Activated CD8-positive, alpha-beta memory T cell treated with anti-CD3 and anti-CD28 coated beads for 36 hours (primary cell): ENCODE data around the gene WDR62. TPM values are rescaled to one million over a fixed set of nuclear protein-coding genes. Genes with fewer than 3 reads are reported as not detected.

Source experiments
- CTCF ChIA-PET: fragments of 350-600 bp; sonication (Branson Sonifier 250); formaldehyde crosslinking; loops from one replicate; lab custom pipeline; 2021; ENCODE audit warnings: antibody characterized with exemption; lab: Charles Lee
- POLR2A ChIA-PET: fragments of 350-600 bp; sonication (Branson Sonifier 250); formaldehyde crosslinking; loops from one replicate; lab custom pipeline; 2021; ENCODE audit warnings: antibody characterized with exemption; lab: Charles Lee
- total RNA-seq, 2 experiments: library from RNA; stranded (reverse); gene quantifications; one replicate each; pipeline ENCODE4 v1.2.3, GENCODE V29; 2021

The WDR62 gene
- 10 to 100 TPM; 18.6 to 19.2 TPM for total RNA-seq

- POLR2A ChIA-PET = interaction anchor here (0.6 to 1.5 kb wide), 3 partner anchors 60 to 1591 kb away, joined by 3 to 4 read pairs (median 3); partner anchors contain the start of genes POLR2I and TBCB
- CTCF ChIA-PET = interaction anchor here (1.6 kb wide), 2 partner anchors 16 to 41 kb away, joined by 4 to 5 read pairs; partner anchors contain the start of gene ALKBH6
Observed at GRCh38 chr19:36054733-36055686, at the start of gene WDR62. WDR62 (plus strand) TSS chr19:36054897; CDS start chr19:36054972, 75 bp downstream.

GRCh38 chr19:36006955-36007354 lies 47.7 kb upstream of the WDR62 start:
- CTCF ChIA-PET = interaction anchor here (0.6 kb wide), 1 partner anchor 60 kb away, joined by 4 read pairs; no protein-coding TSS in a partner anchor

DNA sequence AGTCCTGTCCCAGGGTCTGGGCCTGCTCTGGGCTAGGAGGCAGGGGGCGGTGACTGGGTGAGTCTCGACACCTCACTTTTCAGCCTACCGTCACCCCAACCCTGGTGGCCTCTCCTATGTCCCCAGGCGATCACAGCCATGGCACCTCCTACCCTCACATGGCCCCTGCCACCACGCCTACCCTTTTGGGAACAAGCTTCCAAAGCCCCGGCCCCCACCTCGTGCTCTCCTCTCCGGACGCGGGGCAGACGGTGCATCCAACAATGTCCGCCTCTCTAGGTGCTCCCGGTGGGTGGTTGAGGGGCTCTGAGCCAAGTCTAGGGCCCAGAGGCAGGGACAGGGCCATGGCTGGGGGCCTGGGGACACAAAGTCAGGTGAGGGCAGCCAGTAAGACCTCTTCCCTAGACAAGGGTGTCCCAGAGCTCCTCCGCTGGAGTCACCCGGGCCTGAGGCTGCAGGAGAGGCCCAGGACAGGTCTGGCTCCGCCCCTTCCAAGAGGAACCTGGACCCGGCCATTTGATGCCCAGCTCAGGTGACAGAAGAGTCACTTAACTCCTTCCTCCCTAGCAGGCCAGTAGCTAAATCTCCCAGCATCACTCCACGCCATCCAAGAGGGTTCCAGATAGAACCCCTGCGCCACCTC lies 46.2 kb upstream of the WDR62 start, which contains the start of gene SYNE4:
Gene SYNE4 (minus strand): TSS at position 478 of the 643 bp plus-strand sequence. CDS start 132 bp downstream, at position 346.
- POLR2A ChIA-PET = interaction anchor here (1.7 kb wide), 1 partner anchor 13 kb away, joined by 6 read pairs; no protein-coding TSS in a partner anchor
- CTCF ChIA-PET = no interaction called here

More at GRCh38 chr19:36006955-36007354, 47.7 kb upstream of the WDR62 start:
- POLR2A ChIA-PET = no interaction called here

- ChIA-PET POLR2A (interaction anchor here (1.7 kb wide), 1 partner anchor 14 kb away, joined by 6 read pairs; no protein-coding TSS in a partner anchor), CTCF (no interaction called here)
Observed at GRCh38 chr19:36009220-36009619, 45.5 kb upstream of the WDR62 start.

DNA sequence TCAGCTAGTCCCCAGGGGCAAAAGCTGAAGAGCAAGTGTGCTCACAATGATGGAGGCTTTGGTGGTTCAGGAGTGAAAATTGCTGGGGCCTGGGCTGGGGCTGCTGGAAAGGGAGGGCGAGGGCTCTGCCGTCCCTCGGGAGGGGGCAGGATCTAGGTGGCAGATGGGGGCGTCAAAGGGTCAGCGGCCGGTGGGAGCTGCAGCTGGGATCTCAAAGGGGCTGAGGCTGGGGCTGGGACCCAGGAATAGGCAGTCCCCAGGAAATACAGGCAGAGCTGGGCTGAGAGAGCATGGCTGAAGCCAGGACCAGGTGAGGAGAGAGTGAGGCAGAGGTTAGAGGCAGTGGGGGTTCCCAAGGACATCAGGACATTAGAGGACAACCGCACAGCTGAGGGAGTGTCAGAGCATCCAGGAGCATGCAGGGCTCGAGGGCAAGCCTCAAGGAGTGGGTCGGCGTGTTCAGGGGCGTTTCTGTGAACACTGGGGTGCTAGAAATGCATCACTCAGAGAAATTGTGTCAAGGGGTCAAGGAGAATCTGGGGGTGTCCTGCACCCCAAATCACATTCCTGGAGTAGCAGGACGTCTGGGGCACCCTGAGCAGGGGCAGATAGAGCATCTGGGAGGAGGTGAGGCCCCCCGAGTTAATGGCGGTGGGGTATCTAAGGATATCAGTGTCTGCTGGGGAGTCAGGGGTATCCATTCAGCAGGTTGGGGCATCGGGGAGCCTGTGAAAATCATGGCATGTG lies 44.9 kb upstream of the WDR62 start:
- POLR2A ChIA-PET = interaction anchor here (1.7 kb wide), 1 partner anchor 14 kb away, joined by 6 read pairs; no protein-coding TSS in a partner anchor
- CTCF ChIA-PET = no interaction called here

GRCh38 chr19:36010402-36010801 lies 44.3 kb upstream of the WDR62 start:
- ChIA-PET CTCF (no interaction called here), POLR2A (no interaction called here)

GRCh38 chr19:36013280-36014011 lies 41.3 kb upstream of the WDR62 start:
- CTCF ChIA-PET = interaction anchor here (0.6 to 2.1 kb wide), 2 partner anchors 41 to 130 kb away, joined by 3 to 5 read pairs; partner anchors contain the start of genes THAP8 and WDR62
- POLR2A ChIA-PET = interaction anchor here (0.5 to 1.0 kb wide), 2 partner anchors 201 to 579 kb away, joined by 3 to 4 read pairs; partner anchors contain the start of genes ZNF146 and ZNF565

DNA sequence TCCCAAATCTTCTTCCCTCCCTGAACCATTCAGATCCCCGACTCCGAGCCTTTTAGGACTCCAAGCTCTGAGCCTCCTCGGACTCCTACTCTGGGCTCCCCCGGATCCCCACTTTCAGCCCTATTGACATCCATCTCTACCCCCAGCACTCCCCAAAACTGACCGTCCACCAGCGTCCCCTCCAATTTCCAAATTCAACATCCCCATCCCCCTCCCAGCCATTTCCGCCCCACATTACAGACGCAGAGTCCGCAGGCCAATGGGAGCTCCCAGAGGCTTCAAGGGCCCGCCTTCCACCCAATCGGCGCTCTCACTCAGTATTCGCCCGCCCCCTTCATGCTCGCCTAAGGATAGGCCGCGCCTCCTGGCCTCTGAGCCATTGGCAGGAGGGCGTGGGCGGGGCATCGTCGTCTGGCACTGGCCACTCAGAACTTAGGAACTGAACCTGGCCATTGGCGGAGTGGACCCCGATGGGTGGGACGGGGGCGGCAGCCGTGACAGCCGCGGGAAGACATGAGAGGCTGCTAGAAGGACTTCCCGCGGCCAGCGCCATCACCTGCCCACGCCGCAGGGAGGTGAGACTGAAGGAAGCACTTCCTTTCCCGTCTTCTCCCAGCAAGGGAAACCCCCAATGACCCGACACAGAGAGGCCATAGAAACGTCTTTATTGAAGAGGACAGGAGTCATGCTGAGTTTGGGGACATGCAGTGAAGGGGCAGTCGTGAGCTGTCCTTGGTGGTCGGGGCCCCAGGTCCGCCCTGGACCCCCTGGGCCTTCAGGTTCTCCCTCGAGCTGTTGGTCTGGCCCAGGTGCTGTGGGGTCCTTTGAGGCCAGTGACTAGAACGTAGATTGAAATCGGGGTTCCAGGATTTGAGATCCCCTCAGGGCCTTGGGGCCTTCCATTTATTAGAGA lies 40.4 kb upstream of the WDR62 start, which contains the start of gene ALKBH6:
Gene ALKBH6 (minus strand): TSS at position 202 of the 913 bp plus-strand sequence. CDS start 816 bp downstream, outside the sequence.
- CTCF ChIA-PET = interaction anchor here (0.6 to 2.1 kb wide), 2 partner anchors 40 to 131 kb away, joined by 3 to 5 read pairs; partner anchors contain the start of genes THAP8 and WDR62
- POLR2A ChIA-PET = interaction anchor here (0.5 to 1.0 kb wide), 4 partner anchors 90 to 578 kb away, joined by 3 to 4 read pairs (median 3); partner anchors contain the start of genes TBCB, ZNF146 and ZNF565

GRCh38 chr19:36019061-36019670 lies 35.5 kb upstream of the WDR62 start:
- ChIA-PET POLR2A (no interaction called here), CTCF (no interaction called here)

DNA sequence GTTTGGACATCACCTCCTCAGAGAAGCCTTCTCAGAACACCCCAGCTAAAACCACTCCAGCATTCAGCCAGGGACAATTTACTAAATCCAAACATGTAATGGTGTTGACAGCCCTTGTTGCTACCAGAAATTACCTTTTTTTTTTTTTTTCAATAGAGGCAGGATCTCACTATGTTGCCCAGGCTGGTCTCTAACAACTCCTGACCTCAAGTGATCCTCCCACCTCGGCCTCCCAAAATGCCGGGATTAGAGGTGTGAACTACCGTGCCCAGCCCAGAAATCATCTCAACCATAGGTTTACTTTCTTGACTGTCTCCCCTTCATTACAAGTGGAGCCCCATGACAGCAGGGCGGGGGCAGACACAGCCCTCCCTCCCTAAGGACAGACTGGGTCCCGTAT lies 31.3 kb upstream of the WDR62 start:
- CTCF ChIA-PET = no interaction called here
- POLR2A ChIA-PET = no interaction called here

DNA sequence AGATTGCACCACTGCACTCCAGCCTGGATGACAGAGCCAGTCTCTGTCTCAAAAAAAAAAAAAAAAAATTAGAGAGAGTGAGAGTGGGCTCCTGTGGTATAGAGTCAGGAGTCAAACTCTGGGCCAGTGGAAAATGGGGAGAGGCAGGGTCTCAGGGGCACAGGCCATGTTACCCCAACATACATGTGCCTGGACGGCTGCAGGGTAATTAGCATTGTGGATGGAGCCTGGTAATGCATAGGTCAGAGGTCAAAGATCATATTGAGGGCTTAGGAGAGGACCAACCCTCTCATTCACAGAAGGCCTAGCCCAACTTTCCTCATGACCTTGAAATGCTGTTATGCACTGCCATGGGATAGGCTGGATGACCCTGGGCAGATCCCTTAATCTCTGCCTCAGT lies 29.2 kb upstream of the WDR62 start:
- POLR2A ChIA-PET = no interaction called here
- CTCF ChIA-PET = no interaction called here

GRCh38 chr19:36026091-36026876 lies 28.4 kb upstream of the WDR62 start:
- POLR2A ChIA-PET = no interaction called here
- CTCF ChIA-PET = no interaction called here

DNA sequence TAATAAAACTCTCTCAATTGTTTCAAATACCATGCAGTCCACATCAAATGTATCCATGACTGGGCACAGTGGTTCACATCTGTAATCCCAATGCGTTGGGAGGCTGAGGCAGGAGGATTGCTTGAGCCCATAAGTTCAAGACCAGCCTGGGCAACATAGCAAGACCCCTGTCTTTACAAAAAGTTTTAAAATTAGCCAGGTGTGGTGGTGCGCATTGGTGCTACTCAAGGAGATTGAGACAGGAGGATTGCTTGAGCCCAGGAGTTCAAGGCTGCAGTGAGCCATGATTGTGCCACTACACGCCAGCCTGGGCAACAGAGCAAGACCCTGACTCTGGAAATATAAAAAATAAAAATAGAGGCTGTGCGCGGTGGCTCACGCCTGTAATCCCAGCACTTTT lies 27.0 kb upstream of the WDR62 start:
- POLR2A ChIA-PET = no interaction called here
- CTCF ChIA-PET = no interaction called here

GRCh38 chr19:36028313-36029041 lies 26.2 kb upstream of the WDR62 start:
- ChIA-PET POLR2A (no interaction called here), CTCF (no interaction called here)
